Measurements from ENCODE around the gene URB1.

Gene URB1

DNA sequence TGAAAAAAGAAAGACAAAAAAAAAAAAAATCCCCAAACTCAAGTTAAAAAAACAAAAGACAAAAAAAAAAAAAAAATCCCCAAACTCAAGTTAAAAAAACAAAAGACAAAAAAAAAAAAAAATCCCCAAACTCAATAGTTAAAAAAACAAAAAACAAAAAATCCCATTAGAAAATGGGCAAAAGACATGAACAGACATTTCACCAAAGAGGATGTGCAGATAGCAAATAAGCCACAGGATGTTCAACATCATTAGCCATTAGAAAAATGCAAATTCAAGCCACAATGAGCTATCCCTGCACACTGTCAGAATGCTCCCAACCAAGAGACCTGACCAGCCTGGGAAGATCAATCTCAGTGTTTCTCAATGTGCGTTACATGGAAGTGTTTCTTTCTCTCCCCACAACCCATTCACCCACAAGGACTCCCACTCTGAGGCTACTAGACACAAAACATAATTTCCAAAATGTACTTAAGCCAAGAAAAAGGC is 60.3 kb downstream of the URB1 start:
- TF ChIP-seq, protein P1, sequence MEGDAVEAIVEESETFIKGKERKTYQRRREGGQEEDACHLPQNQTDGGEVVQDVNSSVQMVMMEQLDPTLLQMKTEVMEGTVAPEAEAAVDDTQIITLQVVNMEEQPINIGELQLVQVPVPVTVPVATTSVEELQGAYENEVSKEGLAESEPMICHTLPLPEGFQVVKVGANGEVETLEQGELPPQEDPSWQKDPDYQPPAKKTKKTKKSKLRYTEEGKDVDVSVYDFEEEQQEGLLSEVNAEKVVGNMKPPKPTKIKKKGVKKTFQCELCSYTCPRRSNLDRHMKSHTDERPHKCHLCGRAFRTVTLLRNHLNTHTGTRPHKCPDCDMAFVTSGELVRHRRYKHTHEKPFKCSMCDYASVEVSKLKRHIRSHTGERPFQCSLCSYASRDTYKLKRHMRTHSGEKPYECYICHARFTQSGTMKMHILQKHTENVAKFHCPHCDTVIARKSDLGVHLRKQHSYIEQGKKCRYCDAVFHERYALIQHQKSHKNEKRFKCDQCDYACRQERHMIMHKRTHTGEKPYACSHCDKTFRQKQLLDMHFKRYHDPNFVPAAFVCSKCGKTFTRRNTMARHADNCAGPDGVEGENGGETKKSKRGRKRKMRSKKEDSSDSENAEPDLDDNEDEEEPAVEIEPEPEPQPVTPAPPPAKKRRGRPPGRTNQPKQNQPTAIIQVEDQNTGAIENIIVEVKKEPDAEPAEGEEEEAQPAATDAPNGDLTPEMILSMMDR (IDR thresholded peaks at IDR 0.05; ENCODE audit: low read depth, low read length), result no peak
- peaks cover 70% of the 10 kb centered on the region for H3K36me3 ChIP-seq
- no peaks in the 10 kb centered on the region for H3K9me3 ChIP-seq
- DNase-seq, result no peak
- H3K4me3 ChIP-seq (ENCODE audit: low read depth, low read length), result no peak overlapping the region
- H3K4me1 ChIP-seq, result peaks cover 30% of the 10 kb centered on the region
- no peaks in the 10 kb centered on the region for H3K27me3 ChIP-seq

DNA sequence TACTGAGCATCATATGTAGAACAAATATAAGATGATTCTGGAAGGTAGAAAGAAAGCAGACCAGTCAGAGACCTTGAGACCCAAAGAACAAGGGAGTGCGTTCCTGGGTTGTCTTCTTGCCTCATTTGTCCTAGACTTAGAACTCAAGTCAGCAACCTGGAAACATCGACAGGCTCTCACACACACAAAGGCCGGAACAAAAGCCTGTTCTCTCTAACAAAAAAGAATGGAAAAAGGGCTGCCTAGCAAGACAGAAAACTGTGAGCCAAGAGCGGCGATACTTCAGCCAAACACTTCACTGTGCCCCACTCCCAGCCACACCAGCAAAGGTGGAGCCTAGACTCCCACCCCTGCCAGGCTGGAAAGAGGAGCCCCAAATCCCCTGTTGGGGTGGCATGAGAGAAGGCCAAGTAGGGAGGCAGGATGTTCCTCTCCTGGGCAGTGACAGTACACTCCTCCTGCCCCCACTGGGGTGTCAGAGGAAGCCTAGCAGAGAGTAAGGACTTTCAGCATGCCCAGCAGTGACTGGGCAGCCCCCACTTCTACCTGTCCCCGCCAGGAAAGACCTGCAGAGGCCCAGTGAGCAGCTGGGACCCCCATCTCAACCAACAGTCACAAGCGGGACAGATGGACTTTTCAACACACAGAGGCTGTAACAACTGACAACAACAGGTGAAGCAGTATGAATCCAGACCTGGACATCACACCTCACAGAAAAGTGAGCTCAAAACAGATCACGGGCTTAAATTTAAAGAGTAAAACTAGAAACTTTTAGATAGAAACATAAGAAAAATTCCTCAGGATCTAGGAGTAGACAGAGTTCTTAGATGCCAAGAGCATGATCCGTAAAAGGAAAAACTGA is 61.1 kb downstream of the URB1 start:
- no peaks in the 10 kb centered on the region for H3K9me3 ChIP-seq
- H3K36me3 ChIP-seq, result peaks cover 73% of the 10 kb centered on the region
- TF ChIP-seq, protein P1 (IDR thresholded peaks at IDR 0.05; ENCODE audit: low read depth, low read length), result no peak

DNA sequence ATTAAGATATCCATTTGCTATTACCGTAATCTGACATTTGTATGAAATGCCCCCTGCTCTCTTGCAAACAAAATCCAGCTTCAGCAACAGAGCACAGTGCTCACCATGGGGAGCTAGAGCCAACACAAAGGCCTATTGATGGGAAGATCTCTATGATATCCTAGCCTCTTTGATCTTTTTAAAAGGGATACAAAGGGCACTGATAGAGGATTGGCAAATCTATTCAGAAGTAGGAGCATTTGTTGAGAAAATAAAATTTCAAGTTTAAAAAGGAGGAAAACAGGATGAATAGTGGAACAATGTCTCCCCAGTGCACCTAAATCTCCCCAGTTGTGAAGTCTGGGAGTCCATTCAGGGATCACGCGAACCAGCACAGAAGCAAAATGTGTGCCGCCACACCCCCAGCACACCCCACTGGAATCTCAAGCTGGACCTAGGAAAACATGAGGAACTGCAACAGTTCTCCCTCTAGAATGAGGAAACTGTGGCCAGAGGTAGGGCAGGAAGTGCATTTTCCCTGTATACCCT is 62.0 kb downstream of the URB1 start:
- no peaks in the 10 kb centered on the region for H3K9me3 ChIP-seq
- peaks cover 76% of the 10 kb centered on the region for H3K36me3 ChIP-seq
- TF ChIP-seq, protein P1 (IDR thresholded peaks at IDR 0.05; ENCODE audit: low read depth, low read length), result no peak
- H3K27me3 ChIP-seq, result no peaks in the 10 kb centered on the region
- H3K4me1 ChIP-seq, result peaks cover 16% of the 10 kb centered on the region
- DNase-seq, result no peak
- no peak overlapping the region for H3K4me3 ChIP-seq (ENCODE audit: low read depth, low read length)

More for the DNA sequence above, 61.1 kb downstream of the URB1 start:
- Histone ChIP-seq H3K4me3 (ENCODE audit: low read depth, low read length) (no peak overlapping the region), H3K27me3 (no peaks in the 10 kb centered on the region), H3K4me1 (peaks cover 24% of the 10 kb centered on the region)
- no peak for DNase-seq

DNA sequence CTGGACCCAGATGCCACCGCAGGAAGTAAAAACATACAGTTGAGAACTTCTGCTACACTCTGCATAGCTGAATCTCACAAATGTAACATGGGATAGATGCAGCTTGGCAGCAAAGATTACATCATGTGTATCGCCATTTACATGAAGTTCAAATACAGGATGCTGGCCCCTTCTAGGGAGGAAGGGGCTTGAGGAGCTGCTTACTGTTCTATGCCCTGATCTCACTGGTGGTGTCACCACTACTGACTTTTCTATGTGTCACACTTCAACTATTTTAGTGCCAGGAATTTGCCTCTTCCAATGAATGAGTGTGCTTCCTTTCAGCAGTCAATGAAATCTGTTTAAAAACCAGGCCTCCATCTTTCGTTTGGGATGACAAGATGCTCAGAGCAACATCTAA is 63.0 kb downstream of the URB1 start:
- DNase-seq, result no peak
- H3K36me3 ChIP-seq, result peaks cover 78% of the 10 kb centered on the region
- H3K4me1 ChIP-seq, result peaks cover 6% of the 10 kb centered on the region
- no peak overlapping the region for H3K4me3 ChIP-seq (ENCODE audit: low read depth, low read length)
- H3K9me3 ChIP-seq, result no peaks in the 10 kb centered on the region
- TF ChIP-seq, protein P1 (IDR thresholded peaks at IDR 0.05; ENCODE audit: low read depth, low read length), result no peak
- no peaks in the 10 kb centered on the region for H3K27me3 ChIP-seq

DNA sequence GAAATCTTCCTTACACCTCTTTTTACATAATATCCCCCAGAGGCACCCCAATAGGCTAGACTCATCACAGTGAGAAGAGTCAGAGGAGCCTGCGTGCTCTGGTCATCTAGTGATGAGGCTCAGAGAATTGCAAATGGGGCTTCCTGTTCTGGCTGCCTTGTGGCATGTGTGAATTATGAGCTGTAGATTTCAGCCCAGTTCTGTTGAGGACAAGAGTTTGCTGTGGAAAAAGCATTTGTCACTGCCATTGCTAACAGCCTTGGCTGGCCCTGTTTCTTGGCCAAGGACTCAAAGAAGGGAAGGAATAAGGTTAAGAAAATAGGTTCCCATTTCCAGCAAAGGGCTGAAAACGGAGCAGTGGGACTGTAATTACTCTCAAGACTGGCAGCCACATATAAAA is 63.5 kb downstream of the URB1 start:
- Histone ChIP-seq H3K27me3 (no peaks in the 10 kb centered on the region), H3K36me3 (peaks cover 78% of the 10 kb centered on the region), H3K4me3 (ENCODE audit: low read depth, low read length) (no peak overlapping the region), H3K9me3 (no peaks in the 10 kb centered on the region), H3K4me1 (peaks cover 1% of the 10 kb centered on the region)
- TF ChIP-seq, protein P1 (IDR thresholded peaks at IDR 0.05; ENCODE audit: low read depth, low read length), result no peak
- no peak for DNase-seq

DNA sequence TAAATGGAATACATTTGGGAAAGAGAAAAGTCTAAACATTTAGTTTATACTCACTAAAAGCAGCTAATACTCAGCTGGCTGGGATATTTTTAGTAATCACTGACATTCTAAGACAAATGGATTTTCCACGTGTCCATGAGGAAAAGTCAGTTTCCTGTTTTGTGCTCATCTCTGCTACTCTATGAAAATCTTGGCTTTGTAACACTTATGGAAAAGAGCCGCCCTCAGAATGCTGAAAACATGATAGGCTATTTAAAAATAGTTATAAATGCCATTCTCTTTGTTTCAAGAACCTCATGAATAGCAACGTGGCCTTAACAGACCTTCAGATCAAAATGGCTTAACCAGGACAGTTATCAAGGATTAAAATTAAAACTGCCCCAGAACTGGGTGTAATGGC is 64.2 kb downstream of the URB1 start:
- peaks cover 78% of the 10 kb centered on the region for H3K36me3 ChIP-seq

More for the DNA sequence above, 64.2 kb downstream of the URB1 start:
- Histone ChIP-seq H3K4me3 (ENCODE audit: low read depth, low read length) (no peak overlapping the region), H3K9me3 (no peaks in the 10 kb centered on the region), H3K4me1 (no peaks in the 10 kb centered on the region), H3K27me3 (no peaks in the 10 kb centered on the region)
- TF ChIP-seq, protein P1 (IDR thresholded peaks at IDR 0.05; ENCODE audit: low read depth, low read length), result no peak
- DNase-seq, result no peak

All from BE2C (cell line).